Erythroblast (primary cell): ENCODE data around the gene EMC1.

ENCODE experiments used
- GATA1 ChIP-seq: IDR thresholded peaks from 2 replicates; pipeline ENCODE4 v1.6.1; 2011; ENCODE audit warnings: low read depth, mild to moderate bottlenecking, control low read depth, low read length, moderate library complexity
- POLR2A ChIP-seq: IDR thresholded peaks from 2 replicates; pipeline ENCODE4 v1.6.1; 2011; ENCODE audit warnings: mild to moderate bottlenecking, low read length

DNA sequence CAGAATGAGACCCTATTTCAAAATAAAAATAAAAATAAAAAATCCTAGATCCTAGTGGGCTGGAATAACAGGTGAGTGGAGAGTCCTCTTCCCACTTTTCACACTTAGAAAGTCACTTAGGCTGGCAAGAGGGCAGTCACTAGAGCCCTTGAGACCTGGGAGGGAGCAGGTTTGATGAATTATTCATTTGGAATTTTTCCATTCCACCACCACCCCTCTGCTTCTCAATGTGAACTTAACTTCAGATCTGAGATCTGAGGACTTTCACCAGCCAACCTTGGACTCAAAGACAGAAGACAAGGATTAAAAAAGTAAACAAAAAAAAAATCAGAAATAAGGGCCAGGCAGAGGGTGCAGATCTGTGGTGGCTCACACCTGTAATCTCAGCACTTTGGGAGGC, 20.7 kb upstream of the EMC1 start:
- no peak for TF ChIP-seq POLR2A
- TF ChIP-seq GATA1 = no peak
